Spleen (tissue), 11 donors: ENCODE measurements around the gene C5. TPM values are rescaled to one million over a fixed set of nuclear protein-coding genes. Genes with fewer than 3 reads are reported as not detected.

ENCODE experiments used
- DNase-seq: peaks from one replicate; pipeline ENCODE4 v3.0.0-alpha.2; 2020
- H3K27ac ChIP-seq, 8 donors: fragments of 200-600 bp; sonication (generic) in 7 of 8; 1 replicate in 4 of 8; 2 replicates in 4 of 8; pipeline versions ENCODE4 v1.5.0 to v1.8.0; 2016 to 2021; ENCODE audit warnings: inconsistent platforms in 4 of 8, mild to moderate bottlenecking in 4 of 8, moderate library complexity in 1 of 8
- H3K27me3 ChIP-seq, 7 donors: fragments of 200-600 bp; sonication (generic) in 6 of 7; replicated peaks in 1 of 7; 1 replicate in 4 of 7; 2 replicates in 3 of 7; pipeline versions ENCODE4 v1.5.0 to v1.8.0; 2016 to 2021; ENCODE audit warnings: inconsistent platforms in 3 of 7, mild to moderate bottlenecking in 1 of 7
- H3K36me3 ChIP-seq, 6 donors: fragments of 200-600 bp; sonication (generic) in 5 of 6; 1 replicate in 4 of 6; 2 replicates in 2 of 6; pipeline versions ENCODE4 v1.5.0 to v1.8.0; 2016 to 2021; ENCODE audit warnings: inconsistent platforms in 2 of 6
- H3K4me1 ChIP-seq, 6 donors: fragments of 200-600 bp; sonication (generic) in 5 of 6; 1 replicate in 3 of 6; 2 replicates in 3 of 6; pipeline versions ENCODE4 v1.5.0 to v1.8.0; 2016 to 2021; ENCODE audit warnings: inconsistent platforms in 3 of 6
- H3K4me3 ChIP-seq, 8 donors: fragments of 200-600 bp; sonication (generic) in 7 of 8; 1 replicate in 4 of 8; 2 replicates in 4 of 8; pipeline versions ENCODE4 v1.5.0 to v1.8.0; 2016 to 2021; ENCODE audit warnings: inconsistent platforms in 4 of 8, mild to moderate bottlenecking in 4 of 8, moderate library complexity in 2 of 8
- H3K9me3 ChIP-seq, 8 donors: fragments of 200-600 bp; sonication (generic) in 7 of 8; 1 replicate in 4 of 8; 2 replicates in 4 of 8; pipeline versions ENCODE4 v1.5.0 to v1.8.0; 2016 to 2021; ENCODE audit warnings: inconsistent platforms in 4 of 8
- CTCF ChIP-seq, 11 experiments: fragments of 200-600 bp in 7 of 11; fragments of 450-650 bp in 4 of 11; sonication (generic) in 4 of 11; IDR thresholded peaks in 8 of 11; conservative IDR thresholded peaks in 3 of 11; 1 replicate in 7 of 11; 2 replicates in 4 of 11; pipeline versions ENCODE4 v1.4.0 to v1.8.0; 2016 to 2021; ENCODE audit warnings: antibody characterized with exemption in 11 of 11, inconsistent platforms in 4 of 11, mild to moderate bottlenecking in 1 of 11
- POLR2A ChIP-seq, 3 donors: fragments of 450-650 bp; IDR thresholded peaks; one replicate each; pipeline ENCODE4 v1.5.1; 2017; ENCODE audit warnings: antibody characterized with exemption in 3 of 3, mild to moderate bottlenecking in 1 of 3
- POLR2AphosphoS5 ChIP-seq, 3 donors: sonication (generic); formaldehyde crosslinking; IDR thresholded peaks; one replicate each; pipeline ENCODE4 v1.5.1; 2017; ENCODE audit warnings: antibody characterized with exemption in 3 of 3
- WGBS, 5 donors: extraction: QIAGEN DNeasy Blood & Tissue Kit in 3 of 5; methylation state at CpG; one replicate each; pipeline versions ENCODE4 v1.1.5 to v1.1.7; 2013 to 2018; 5-methylcytosine and 5-hydroxymethylcytosine counted together
- intact Hi-C: fragments of 100-400 bp; cut with DNase I; formaldehyde crosslinking; loops from one replicate; pipeline ENCODE4 v1.15.0; 2023; ENCODE audit warnings: low total_unique reads
- polyA plus RNA-seq, 3 donors: library from polyadenylated mRNA; stranded (reverse); fragments of 200-250 nt; gene quantifications; one replicate each; pipeline ENCODE4 v1.2.1, GENCODE V29; 2013
- total RNA-seq, 7 donors: library from RNA; depleted of rRNA in 3 of 7; stranded (reverse); fragments of >200 nt in 3 of 7; fragmentation: NEBNext Ultra II Directional in 4 of 7; extraction: Animal tissue kit (Norgen Biotek cat#: 25700) in 4 of 7; gene quantifications; one replicate each; pipeline versions ENCODE4 v1.1.0 to v1.2.1, GENCODE V29; 2016 to 2021
- donor health status: healthy with polysubstance abuse.
- donor health status: DM: no; HTN: no; CAD: no; lungs with moderate emphysema.
- donor health status: DM: no; HTN: no; CAD: no.
- donor health status: Bipolar disorder and iron deficiency.
- donor health status: healthy.
- donor health status: DM: no; HTN: no; CAD: no.
- donor health status: DM: yes; HTN: yes; CAD: no.

C5 gene
- total and polyA plus RNA-seq, 10 donors: 1.2 to 10.4 (median 2.9) TPM

- Histone ChIP-seq H3K4me1 (no peaks in the 10 kb centered on the region), H3K36me3 (peaks cover 0 to 4% (median 0%) of the 10 kb centered on the region in 6 donors), H3K27me3 (no peaks in the 10 kb centered on the region), H3K4me3 (no peak overlapping the region), H3K9me3 (no peaks in the 10 kb centered on the region), H3K27ac (no peak overlapping the region)
- no peak for TF ChIP-seq CTCF (IDR thresholded peaks at IDR 0.05 in 8 of 11, conservative IDR thresholded peaks at IDR 0.05 in 3 of 11)
- TF ChIP-seq POLR2A (IDR thresholded peaks at IDR 0.05): no peak
- intact Hi-C loops: no loop called here
- 93 to 97% (median 94%) methylated on average over 2 of the region's 2 CpGs for WGBS, 5 donors
- DNase-seq: no peak
Measured at GRCh38 chr9:120999317-120999716, 50.8 kb downstream of the C5 start.

GRCh38 chr9:120998111-120998510, 52.0 kb downstream of the C5 start:
- intact Hi-C loops: no loop called here
- no peak for DNase-seq
- TF ChIP-seq POLR2AphosphoS5 (IDR thresholded peaks at IDR 0.05): no peak
- TF ChIP-seq POLR2A (IDR thresholded peaks at IDR 0.05): no peak
- TF ChIP-seq CTCF (IDR thresholded peaks at IDR 0.05 in 8 of 11, conservative IDR thresholded peaks at IDR 0.05 in 3 of 11): no peak
- Histone ChIP-seq H3K4me1 (no peaks in the 10 kb centered on the region), H3K4me3 (no peak overlapping the region), H3K27me3 (no peaks in the 10 kb centered on the region), H3K27ac (no peak overlapping the region), H3K9me3 (no peaks in the 10 kb centered on the region), H3K36me3 (peaks cover 0 to 4% (median 0%) of the 10 kb centered on the region in 6 donors)
- 94 to 99% (median 97%) methylated on average over 2 of the region's 2 CpGs for WGBS, 5 donors

GRCh38 chr9:120997502-120997901, 52.6 kb downstream of the C5 start:
- intact Hi-C loops: no loop called here
- WGBS, 5 donors: 80 to 97% (median 84%) methylated on average over 6 to 7 of the region's 7 CpGs
- TF ChIP-seq POLR2AphosphoS5 (IDR thresholded peaks at IDR 0.05): no peak
- no peak for TF ChIP-seq POLR2A (IDR thresholded peaks at IDR 0.05)
- no peak for TF ChIP-seq CTCF (IDR thresholded peaks at IDR 0.05 in 8 of 11, conservative IDR thresholded peaks at IDR 0.05 in 3 of 11)
- Histone ChIP-seq H3K4me3 (no peak overlapping the region), H3K27me3 (no peaks in the 10 kb centered on the region), H3K36me3 (peaks cover 0 to 4% (median 0%) of the 10 kb centered on the region in 6 donors), H3K27ac (no peak overlapping the region), H3K9me3 (no peaks in the 10 kb centered on the region), H3K4me1 (no peaks in the 10 kb centered on the region)
- no peak for DNase-seq

- Histone ChIP-seq H3K27ac (no peak overlapping the region), H3K9me3 (no peaks in the 10 kb centered on the region), H3K36me3 (peaks cover 0 to 4% (median 0%) of the 10 kb centered on the region in 6 donors), H3K4me1 (no peaks in the 10 kb centered on the region), H3K4me3 (no peak overlapping the region), H3K27me3 (no peaks in the 10 kb centered on the region)
- no peak for DNase-seq
- WGBS, 5 donors: 59 to 80% (median 66%) methylated on average over 3 of the region's 3 CpGs
- intact Hi-C loops: no loop called here
- TF ChIP-seq CTCF (IDR thresholded peaks at IDR 0.05 in 8 of 11, conservative IDR thresholded peaks at IDR 0.05 in 3 of 11) (no peak), POLR2A (IDR thresholded peaks at IDR 0.05) (no peak), POLR2AphosphoS5 (IDR thresholded peaks at IDR 0.05) (no peak)
Measured at GRCh38 chr9:120996409-120996808, 53.7 kb downstream of the C5 start.
